ENCODE data around the gene ALDH1A2. TPM values are rescaled to one million over a fixed set of nuclear protein-coding genes. Genes with fewer than 3 reads are reported as not detected.

The ALDH1A2 gene
- total RNA-seq, 1 donor from 2014 or later = 22.1 TPM

DNA sequence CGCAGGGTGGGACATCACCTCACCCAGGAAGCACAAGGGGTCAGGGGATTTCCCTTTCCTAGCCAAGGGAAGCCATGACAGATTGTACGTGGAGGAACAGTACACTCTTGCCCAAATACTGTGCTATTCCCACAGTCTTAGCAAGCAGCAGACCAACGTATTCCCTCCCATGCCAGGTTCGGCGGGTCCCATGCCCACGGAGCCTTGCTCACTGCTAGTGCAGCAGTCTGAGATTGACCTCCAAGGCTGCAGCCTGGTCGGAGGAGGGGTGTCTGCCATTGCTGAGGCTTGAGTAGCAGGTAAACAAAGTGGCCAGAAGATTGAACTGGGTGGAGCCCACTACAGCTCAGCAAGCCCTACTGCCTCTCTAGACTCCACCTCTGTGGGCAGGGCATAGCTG, 39.0 kb downstream of the ALDH1A2 start:
- no peak overlapping the region for H3K27ac ChIP-seq
- H3K4me1 ChIP-seq = peaks cover 6% of the 10 kb centered on the region
- no peaks in the 10 kb centered on the region for H3K36me3 ChIP-seq
- H3K4me3 ChIP-seq = no peak overlapping the region
- H3K27me3 ChIP-seq = no peaks in the 10 kb centered on the region
- no peak for TF ChIP-seq POLR2A (IDR thresholded peaks at IDR 0.05)
- TF ChIP-seq POLR2AphosphoS5 (IDR thresholded peaks at IDR 0.05; ENCODE audit: insufficient read depth in 1 of 2, low read depth in 1 of 2) = no peak
- TF ChIP-seq CTCF (IDR thresholded peaks at IDR 0.05) = no peak
- peaks cover 18% of the 10 kb centered on the region for H3K9me3 ChIP-seq
- no peak for DNase-seq (ENCODE audit: extremely low spot score in 2 of 2)
- intact Hi-C loops (cut with DNase I) = no loop called here

- intact Hi-C loops (cut with DNase I) = no loop called here
- Histone ChIP-seq H3K4me1 (peaks cover 10% of the 10 kb centered on the region), H3K36me3 (no peaks in the 10 kb centered on the region), H3K27ac (no peak overlapping the region), H3K27me3 (no peaks in the 10 kb centered on the region), H3K9me3 (peaks cover 18% of the 10 kb centered on the region), H3K4me3 (no peak overlapping the region)
- TF ChIP-seq POLR2AphosphoS5 (IDR thresholded peaks at IDR 0.05; ENCODE audit: insufficient read depth in 1 of 2, low read depth in 1 of 2) = no peak
- no peak for DNase-seq (ENCODE audit: extremely low spot score in 2 of 2)
Observed at GRCh38 chr15:58026051-58026450, 39.5 kb downstream of the ALDH1A2 start.

GRCh38 chr15:58021332-58022230, 43.9 kb downstream of the ALDH1A2 start:
- DNase-seq (ENCODE audit: extremely low spot score in 2 of 2) = no peak
- Histone ChIP-seq H3K36me3 (no peaks in the 10 kb centered on the region), H3K4me1 (peaks cover 10% of the 10 kb centered on the region), H3K27ac (no peak overlapping the region), H3K9me3 (peaks cover 12% of the 10 kb centered on the region), H3K4me3 (no peak overlapping the region), H3K27me3 (no peaks in the 10 kb centered on the region)
- TF ChIP-seq POLR2A (IDR thresholded peaks at IDR 0.05) (no peak), POLR2AphosphoS5 (IDR thresholded peaks at IDR 0.05; ENCODE audit: insufficient read depth in 1 of 2, low read depth in 1 of 2) (no peak), CTCF (IDR thresholded peaks at IDR 0.05) (no peak)
- intact Hi-C loops (cut with DNase I) = no loop called here

- no peaks in the 10 kb centered on the region for H3K9me3 ChIP-seq
- TF ChIP-seq POLR2AphosphoS5 (IDR thresholded peaks at IDR 0.05; ENCODE audit: insufficient read depth in 1 of 2, low read depth in 1 of 2) (no peak), CTCF (IDR thresholded peaks at IDR 0.05) (no peak), POLR2A (IDR thresholded peaks at IDR 0.05) (no peak)
- no peaks in the 10 kb centered on the region for H3K36me3 ChIP-seq
- peaks cover 10% of the 10 kb centered on the region for H3K4me1 ChIP-seq
- no peak overlapping the region for H3K27ac ChIP-seq
- no peak overlapping the region for H3K4me3 ChIP-seq
- intact Hi-C loops (cut with DNase I) = no loop called here
- H3K27me3 ChIP-seq = no peaks in the 10 kb centered on the region
- DNase-seq (ENCODE audit: extremely low spot score in 2 of 2) = no peak
Observed at GRCh38 chr15:58019503-58020376, 45.8 kb downstream of the ALDH1A2 start.

GRCh38 chr15:58017869-58018268, 47.6 kb downstream of the ALDH1A2 start:
- TF ChIP-seq POLR2AphosphoS5 (IDR thresholded peaks at IDR 0.05; ENCODE audit: insufficient read depth in 1 of 2, low read depth in 1 of 2) (no peak), POLR2A (IDR thresholded peaks at IDR 0.05) (no peak), CTCF (IDR thresholded peaks at IDR 0.05) (no peak)
- no peaks in the 10 kb centered on the region for H3K9me3 ChIP-seq
- no peak for DNase-seq (ENCODE audit: extremely low spot score in 2 of 2)
- H3K36me3 ChIP-seq = no peaks in the 10 kb centered on the region
- H3K4me1 ChIP-seq = peaks cover 10% of the 10 kb centered on the region
- intact Hi-C loops (cut with DNase I) = no loop called here
- no peak overlapping the region for H3K27ac ChIP-seq
- H3K27me3 ChIP-seq = no peaks in the 10 kb centered on the region
- no peak overlapping the region for H3K4me3 ChIP-seq
